Measurements from ENCODE around the gene ZNF407. TPM values are rescaled to one million over a fixed set of nuclear protein-coding genes. Genes with fewer than 3 reads are reported as not detected.

Gene ZNF407
- total and polyA plus RNA-seq, 4 donors = 1.9 to 16.5 (median 6.6) TPM

- TF ChIP-seq FOXA2 (IDR thresholded peaks at IDR 0.05) (no peak), SP1 (IDR thresholded peaks at IDR 0.05) (no peak)
These were observed 101.8 kb downstream of the ZNF407 start (continued) for GRCh38 chr18:74699455-74699854.

- Histone ChIP-seq H3K9ac (ENCODE audit: low read depth in 1 of 2, low read length in 2 of 2) (no peak overlapping the region), H3K9me3 (ENCODE audit: control insufficient read depth in 4 of 4, low read length in 3 of 4) (no peaks in the 10 kb centered on the region), H3K4me3 (ENCODE audit: low read depth in 1 of 3, low read length in 3 of 3) (no peak overlapping the region), H3K4me1 (ENCODE audit: control insufficient read depth in 4 of 4, insufficient read depth in 4 of 4, low read length in 3 of 4) (peaks cover 0 to 21% (median 12%) of the 10 kb centered on the region in 4 donors), H3K27ac (ENCODE audit: low read depth in 1 of 2, low read length in 2 of 2) (no peak overlapping the region), H3K27me3 (ENCODE audit: control insufficient read depth in 4 of 4, insufficient read depth in 4 of 4, low read length in 3 of 4) (no peaks in the 10 kb centered on the region), H3K36me3 (ENCODE audit: control insufficient read depth in 4 of 4, insufficient read depth in 3 of 4, low read depth in 1 of 4, low read length in 3 of 4) (no peaks in the 10 kb centered on the region)
- DNase-seq (ENCODE audit: low spot score) = no peak
- TF ChIP-seq NR2F2 (IDR thresholded peaks at IDR 0.05) = no peak
- TF ChIP-seq TAF1 (conservative IDR thresholded peaks at IDR 0.05) = no peak
- no peak for TF ChIP-seq RAD21 (IDR thresholded peaks at IDR 0.05)
- TF ChIP-seq HNF4A (conservative IDR thresholded peaks at IDR 0.05) = no peak
- no peak for TF ChIP-seq HNF4G (IDR thresholded peaks at IDR 0.05)
- no peak for TF ChIP-seq MAX (IDR thresholded peaks at IDR 0.05)
- TF ChIP-seq JUND (IDR thresholded peaks at IDR 0.05) = no peak
- no peak for TF ChIP-seq ZBTB33 (IDR thresholded peaks at IDR 0.05)
- no peak for TF ChIP-seq RXRA (IDR thresholded peaks at IDR 0.05)
- 94% methylated on average over 3 of the region's 3 CpGs for WGBS
These were observed 105.3 kb downstream of the ZNF407 start for GRCh38 chr18:74702950-74703349.

GRCh38 chr18:74708169-74708568, 110.5 kb downstream of the ZNF407 start:
- TF ChIP-seq GABPA (IDR thresholded peaks at IDR 0.05 in 1 of 2, conservative IDR thresholded peaks at IDR 0.05 in 1 of 2) = no peak
- no peaks in the 10 kb centered on the region for H3K9me3 ChIP-seq (ENCODE audit: control insufficient read depth in 4 of 4, low read length in 3 of 4)
- no peak overlapping the region for H3K4me3 ChIP-seq (ENCODE audit: low read depth in 1 of 3, low read length in 3 of 3)

GRCh38 chr18:74709452-74709851, 111.8 kb downstream of the ZNF407 start:
- H3K4me3 ChIP-seq (ENCODE audit: low read depth in 1 of 3, low read length in 3 of 3) = no peak overlapping the region
- H3K9ac ChIP-seq (ENCODE audit: low read depth in 1 of 2, low read length in 2 of 2) = no peak overlapping the region
- H3K27me3 ChIP-seq (ENCODE audit: control insufficient read depth in 4 of 4, insufficient read depth in 4 of 4, low read length in 3 of 4) = no peaks in the 10 kb centered on the region
- H3K36me3 ChIP-seq (ENCODE audit: control insufficient read depth in 4 of 4, insufficient read depth in 3 of 4, low read depth in 1 of 4, low read length in 3 of 4) = no peaks in the 10 kb centered on the region
- peaks cover 0 to 18% (median 8%) of the 10 kb centered on the region in 4 donors for H3K4me1 ChIP-seq (ENCODE audit: control insufficient read depth in 4 of 4, insufficient read depth in 4 of 4, low read length in 3 of 4)
- no peak for DNase-seq (ENCODE audit: low spot score)
- no peaks in the 10 kb centered on the region for H3K9me3 ChIP-seq (ENCODE audit: control insufficient read depth in 4 of 4, low read length in 3 of 4)
- H3K27ac ChIP-seq (ENCODE audit: low read depth in 1 of 2, low read length in 2 of 2) = no peak overlapping the region
- 97% methylated on average over 3 of the region's 3 CpGs for WGBS
- no peak for TF ChIP-seq YY1 (IDR thresholded peaks at IDR 0.05)
- TF ChIP-seq RAD21 (IDR thresholded peaks at IDR 0.05) = no peak
- TF ChIP-seq EGR1 (IDR thresholded peaks at IDR 0.05; ENCODE audit: low read depth in 2 of 2) = no peak
- TF ChIP-seq CTCF (IDR thresholded peaks at IDR 0.05; ENCODE audit: low read depth, low read length, missing input control) = no peak
- TF ChIP-seq HNF4G (IDR thresholded peaks at IDR 0.05) = no peak
- no peak for TF ChIP-seq RXRA (IDR thresholded peaks at IDR 0.05)
- TF ChIP-seq SP1 (IDR thresholded peaks at IDR 0.05) = no peak
- no peak for TF ChIP-seq TAF1 (conservative IDR thresholded peaks at IDR 0.05)
- no peak for TF ChIP-seq ATF3 (IDR thresholded peaks at IDR 0.05)
- TF ChIP-seq ZBTB33 (IDR thresholded peaks at IDR 0.05) = no peak
- TF ChIP-seq NR2F2 (IDR thresholded peaks at IDR 0.05) = no peak
- no peak for TF ChIP-seq REST (IDR thresholded peaks at IDR 0.05)
- TF ChIP-seq FOXA2 (IDR thresholded peaks at IDR 0.05) = no peak

More at GRCh38 chr18:74708169-74708568, 110.5 kb downstream of the ZNF407 start:
- H3K27ac ChIP-seq (ENCODE audit: low read depth in 1 of 2, low read length in 2 of 2) = no peak overlapping the region
- no peak overlapping the region for H3K9ac ChIP-seq (ENCODE audit: low read depth in 1 of 2, low read length in 2 of 2)
- peaks cover 0 to 18% (median 8%) of the 10 kb centered on the region in 4 donors for H3K4me1 ChIP-seq (ENCODE audit: control insufficient read depth in 4 of 4, insufficient read depth in 4 of 4, low read length in 3 of 4)
- no peak for DNase-seq (ENCODE audit: low spot score)
- H3K36me3 ChIP-seq (ENCODE audit: control insufficient read depth in 4 of 4, insufficient read depth in 3 of 4, low read depth in 1 of 4, low read length in 3 of 4) = no peaks in the 10 kb centered on the region
- H3K27me3 ChIP-seq (ENCODE audit: control insufficient read depth in 4 of 4, insufficient read depth in 4 of 4, low read length in 3 of 4) = no peaks in the 10 kb centered on the region
